Stimulated activated CD4-positive, alpha-beta T cell treated with anti-CD3 and anti-CD28 coated beads, TNF-alpha, amount 100 ng/mL, for 48 hours (primary cell): ENCODE measurements around the gene LHX6.

Experiments used
- DNase-seq, 3 donors: peaks; one replicate each; pipeline ENCODE4 v3.0.0-alpha.2; 2020; ENCODE audit warnings: low read depth in 3 of 3

LHX6 gene

GRCh38 chr9:122228568-122229484, at the start of gene LHX6:
Gene LHX6, minus strand, starts transcription at chr9:122228957. Its CDS starts 217 bp downstream, at chr9:122228740.
- DNase-seq: no peak

- DNase-seq: no peak
Observed at GRCh38 chr9:122277285-122277897, 48.6 kb upstream of the LHX6 start.

GRCh38 chr9:122276096-122276495, 47.3 kb upstream of the LHX6 start:
- DNase-seq: no peak

GRCh38 chr9:122274055-122274454, 45.3 kb upstream of the LHX6 start:
- no peak for DNase-seq

- no peak for DNase-seq
Observed at GRCh38 chr9:122268041-122268814, 39.5 kb upstream of the LHX6 start.

GRCh38 chr9:122265149-122265915, 36.6 kb upstream of the LHX6 start:
- no peak for DNase-seq

- peak; percentile 72 to 84 (median 81) for DNase-seq
Observed at GRCh38 chr9:122264360-122265148, 35.8 kb upstream of the LHX6 start, which contains the start of the genes MRRF and RBM18. Gene MRRF, plus strand, starts transcription at chr9:122264882. Its CDS starts 6,010 bp downstream, at chr9:122270892. Gene RBM18, minus strand, starts transcription at chr9:122264840. Its CDS starts 3,348 bp downstream, at chr9:122261492.

- DNase-seq: no peak
Observed at GRCh38 chr9:122263699-122264349, 35.1 kb upstream of the LHX6 start.

GRCh38 chr9:122262073-122262472, 33.3 kb upstream of the LHX6 start:
- DNase-seq: no peak

- no peak for DNase-seq
Observed at GRCh38 chr9:122261469-122261881, 32.7 kb upstream of the LHX6 start.

- DNase-seq: no peak
Observed at GRCh38 chr9:122258886-122259415, 30.2 kb upstream of the LHX6 start.

- DNase-seq: no peak
Observed at GRCh38 chr9:122256206-122256605, 27.4 kb upstream of the LHX6 start.

GRCh38 chr9:122254761-122255160, 26.0 kb upstream of the LHX6 start:
- no peak for DNase-seq

GRCh38 chr9:122252796-122253195, 24.0 kb upstream of the LHX6 start:
- no peak for DNase-seq

- no peak for DNase-seq
Observed at GRCh38 chr9:122251351-122251750, 22.6 kb upstream of the LHX6 start.

GRCh38 chr9:122248448-122248865, 19.7 kb upstream of the LHX6 start:
- DNase-seq: no peak

GRCh38 chr9:122246666-122247065, 17.9 kb upstream of the LHX6 start:
- DNase-seq: no peak

GRCh38 chr9:122244349-122244748, 15.6 kb upstream of the LHX6 start:
- no peak for DNase-seq

- no peak for DNase-seq
Observed at GRCh38 chr9:122239722-122240121, 11.0 kb upstream of the LHX6 start.

GRCh38 chr9:122236681-122237080, 7.9 kb upstream of the LHX6 start:
- DNase-seq: no peak
